ENCODE results near the gene LAMC2.
A peak's percentile ranks its signal among the peaks of the same experiment; 100 is the strongest.

- TF ChIP-seq RAD21 (IDR thresholded peaks at IDR 0.05; ENCODE audit: low read depth) (peak; percentile 21; the same call in 1 of the 2 replicates), YY1 (IDR thresholded peaks at IDR 0.05; ENCODE audit: low read depth) (peak; percentile 63; the same call in 1 of the 2 replicates)
- TF ChIP-seq, protein P1, sequence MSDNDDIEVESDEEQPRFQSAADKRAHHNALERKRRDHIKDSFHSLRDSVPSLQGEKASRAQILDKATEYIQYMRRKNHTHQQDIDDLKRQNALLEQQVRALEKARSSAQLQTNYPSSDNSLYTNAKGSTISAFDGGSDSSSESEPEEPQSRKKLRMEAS (IDR thresholded peaks at IDR 0.05) = peak; percentile 54
Measured at GRCh38 chr1:183226963-183227362, 40.9 kb downstream of the LAMC2 start.
